Liver (tissue), 9 donors: Measurements from ENCODE around the gene NR4A1. TPM values are rescaled to one million over a fixed set of nuclear protein-coding genes. Genes with fewer than 3 reads are reported as not detected.
A peak's percentile ranks its signal among the peaks of the same experiment; 100 is the strongest.

Experiments
- DNase-seq: peaks from one replicate; pipeline ENCODE4 v3.0.0-alpha.2; 2017; ENCODE audit warnings: low spot score
- H3K27ac ChIP-seq, 2 donors: one replicate each; pipeline ENCODE4 v1.7.0; 2013; ENCODE audit warnings: inconsistent platforms in 2 of 2, low read length in 2 of 2, control low read depth in 1 of 2, low read depth in 1 of 2, mild to moderate bottlenecking in 1 of 2
- H3K27me3 ChIP-seq, 4 donors: one replicate each; pipeline versions ENCODE4 v1.6.1 to v1.7.0; 2013; ENCODE audit warnings: low read length in 3 of 4, inconsistent platforms in 1 of 4, mild to moderate bottlenecking in 1 of 4, moderate library complexity in 1 of 4; ENCODE audit not compliant: control insufficient read depth in 4 of 4, insufficient read depth in 4 of 4
- H3K36me3 ChIP-seq, 4 donors: one replicate each; pipeline versions ENCODE4 v1.6.1 to v1.7.0; 2013; ENCODE audit warnings: low read length in 3 of 4, mild to moderate bottlenecking in 3 of 4, low read depth in 1 of 4, moderate library complexity in 1 of 4; ENCODE audit not compliant: control insufficient read depth in 4 of 4, insufficient read depth in 3 of 4
- H3K4me1 ChIP-seq, 4 donors: one replicate each; pipeline versions ENCODE4 v1.6.1 to v1.7.0; 2013; ENCODE audit warnings: low read length in 3 of 4, mild to moderate bottlenecking in 3 of 4, moderate library complexity in 1 of 4; ENCODE audit not compliant: control insufficient read depth in 4 of 4, insufficient read depth in 4 of 4
- H3K4me3 ChIP-seq, 3 donors: one replicate each; pipeline versions ENCODE4 v1.6.1 to v1.7.0; 2013; ENCODE audit warnings: low read length in 3 of 3, control low read depth in 1 of 3, low read depth in 1 of 3, mild to moderate bottlenecking in 1 of 3
- H3K9ac ChIP-seq, 2 donors: one replicate each; pipeline ENCODE4 v1.7.0; 2013; ENCODE audit warnings: low read length in 2 of 2, mild to moderate bottlenecking in 2 of 2, moderate library complexity in 2 of 2, control low read depth in 1 of 2, low read depth in 1 of 2
- H3K9me3 ChIP-seq, 4 donors: one replicate each; pipeline versions ENCODE4 v1.6.1 to v1.7.0; 2013; ENCODE audit warnings: low read length in 3 of 4; ENCODE audit not compliant: control insufficient read depth in 4 of 4
- EGR1 ChIP-seq, 2 donors: IDR thresholded peaks; 2 replicates each; pipeline ENCODE4 v1.6.1; 2016 to 2018; ENCODE audit warnings: antibody characterized with exemption in 2 of 2, low read depth in 2 of 2
- FOXA1 ChIP-seq: IDR thresholded peaks from 2 replicates; pipeline ENCODE4 v1.6.1; 2016; ENCODE audit warnings: antibody characterized with exemption
- FOXA2 ChIP-seq: IDR thresholded peaks from 2 replicates; pipeline ENCODE4 v1.6.1; 2016; ENCODE audit warnings: antibody characterized with exemption
- GABPA ChIP-seq, 2 donors: IDR thresholded peaks in 1 of 2; conservative IDR thresholded peaks in 1 of 2; 2 replicates each; pipeline ENCODE4 v1.6.1; 2016; ENCODE audit warnings: antibody characterized with exemption in 2 of 2, mild to moderate bottlenecking in 1 of 2, moderate library complexity in 1 of 2
- HNF4A ChIP-seq, 2 donors: conservative IDR thresholded peaks; 2 replicates each; pipeline ENCODE4 v1.6.1; 2016; ENCODE audit warnings: antibody characterized with exemption in 2 of 2, mild to moderate bottlenecking in 2 of 2
- HNF4G ChIP-seq: IDR thresholded peaks from 2 replicates; pipeline ENCODE4 v1.6.1; 2016; ENCODE audit warnings: antibody characterized with exemption
- JUND ChIP-seq, 2 donors: IDR thresholded peaks; 2 replicates each; pipeline ENCODE4 v1.6.1; 2016; ENCODE audit warnings: antibody characterized with exemption in 2 of 2
- NR2F2 ChIP-seq: IDR thresholded peaks from 2 replicates; pipeline ENCODE4 v1.6.1; 2016; ENCODE audit warnings: antibody characterized with exemption
- RAD21 ChIP-seq, 2 donors: IDR thresholded peaks; 2 replicates each; pipeline ENCODE4 v1.6.1; 2016; ENCODE audit warnings: antibody characterized with exemption in 2 of 2, mild to moderate bottlenecking in 2 of 2
- RXRA ChIP-seq, 2 donors: IDR thresholded peaks; 2 replicates each; pipeline ENCODE4 v1.6.1; 2017 to 2018; ENCODE audit warnings: antibody characterized with exemption in 2 of 2, mild to moderate bottlenecking in 1 of 2
- SP1 ChIP-seq: IDR thresholded peaks from 2 replicates; pipeline ENCODE4 v1.6.1; 2018; ENCODE audit warnings: antibody characterized with exemption, mild to moderate bottlenecking
- TAF1 ChIP-seq: conservative IDR thresholded peaks from 2 replicates; pipeline ENCODE4 v1.6.1; 2016; ENCODE audit warnings: antibody characterized with exemption, mild to moderate bottlenecking
- YY1 ChIP-seq: IDR thresholded peaks from 2 replicates; pipeline ENCODE4 v1.6.1; 2016; ENCODE audit warnings: antibody characterized with exemption, mild to moderate bottlenecking
- WGBS: extraction: QIAGEN DNeasy Blood & Tissue Kit; methylation state at CpG from one replicate; pipeline ENCODE4 v1.1.7; 2013; 5-methylcytosine and 5-hydroxymethylcytosine counted together
- polyA plus RNA-seq, 2 donors: library from polyadenylated mRNA; stranded (reverse) in 1 of 2; unstranded in 1 of 2; fragments of 200-250 nt in 1 of 2; fragments of >200 nt in 1 of 2; fragmentation: Nextera tagmentation in 1 of 2; extraction: Ambion mirVana in 1 of 2; gene quantifications; one replicate each; pipeline versions ENCODE4 v1.2.1 to v1.2.3, GENCODE V29; 2013 to 2015
- total RNA-seq, 2 donors: library from RNA; depleted of rRNA; stranded (reverse); fragments of >200 nt; gene quantifications; one replicate each; pipeline ENCODE4 v1.2.3, GENCODE V29; 2014
- TF ChIP-seq, protein P1 (sequence below): fragments of 150-350 bp; IDR thresholded peaks from 2 replicates; pipeline ENCODE4 v1.5.1; 2017; ENCODE audit warnings: improper control_type of control experiment, low read depth, low read length; ENCODE audit not compliant: missing input control
- TF ChIP-seq, protein P2 (sequence below): IDR thresholded peaks from 2 replicates; pipeline ENCODE4 v1.6.1; 2016; ENCODE audit warnings: antibody characterized with exemption
- TF ChIP-seq, protein P3 (sequence below): IDR thresholded peaks from 2 replicates; pipeline ENCODE4 v1.6.1; 2016; ENCODE audit warnings: antibody characterized with exemption
- TF ChIP-seq, protein P4 (sequence below): IDR thresholded peaks from 2 replicates; pipeline ENCODE4 v1.6.1; 2016; ENCODE audit warnings: antibody characterized with exemption, mild to moderate bottlenecking
- TF ChIP-seq, protein P5 (sequence below): IDR thresholded peaks from 2 replicates; pipeline ENCODE4 v1.6.1; 2016; ENCODE audit warnings: antibody characterized with exemption
- donor health status: healthy.
- donor health status: healthy.
- donor health status: healthy.
- donor health status: healthy.
- donor health status: healthy.

NR4A1 gene
- total and polyA plus RNA-seq, 4 donors, result 0.79 to 5.8 (median 3.4) TPM

DNA sequence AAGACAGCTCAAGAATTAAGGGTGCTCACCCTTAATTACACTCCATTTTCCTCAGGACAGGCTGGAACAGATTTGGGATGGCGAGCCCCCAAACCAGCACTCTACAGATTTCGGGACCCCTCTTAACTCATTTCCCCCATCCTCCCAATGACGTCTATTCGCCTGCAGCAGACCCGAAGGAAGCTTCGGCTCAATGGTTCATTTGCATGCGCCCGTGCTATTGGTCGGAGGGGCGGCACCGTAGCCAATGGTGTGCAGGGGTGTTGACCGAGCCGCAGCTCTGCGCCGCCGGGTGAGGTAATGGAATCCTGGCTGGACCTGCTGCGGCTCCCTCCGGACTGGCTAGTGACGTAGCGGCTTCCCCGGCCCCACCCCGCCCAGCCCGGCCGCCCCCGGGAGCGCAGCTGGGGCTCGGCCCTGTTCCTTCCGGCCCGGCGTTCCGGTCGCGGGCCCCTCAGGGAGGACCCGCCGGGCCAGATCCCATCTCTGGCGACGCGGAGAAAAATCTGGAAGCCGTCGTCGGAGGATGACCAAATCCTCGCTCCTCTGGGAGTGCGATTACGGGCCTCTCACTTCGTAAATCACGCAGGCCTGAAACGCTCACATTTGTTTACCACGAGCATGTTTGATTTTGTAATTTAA, 18.3 kb upstream of the NR4A1 start:
- WGBS, result 2% methylated on average over 48 of the region's 48 CpGs
- H3K4me1 ChIP-seq, result peaks cover 0 to 12% (median 7%) of the 10 kb centered on the region in 4 donors

More for the DNA sequence above, 18.3 kb upstream of the NR4A1 start:
- Histone ChIP-seq H3K27me3 (no peaks in the 10 kb centered on the region), H3K36me3 (no peaks in the 10 kb centered on the region), H3K27ac (peak overlapping the region; percentile 77 to 96), H3K9me3 (no peaks in the 10 kb centered on the region), H3K4me3 (peak overlapping the region in 2 of 3 donors; percentile 19 to 28), H3K9ac (peak overlapping the region; percentile 80 to 92)
- DNase-seq, result peak; percentile 86
- TF ChIP-seq HNF4G, result no peak
- TF ChIP-seq, protein P1, sequence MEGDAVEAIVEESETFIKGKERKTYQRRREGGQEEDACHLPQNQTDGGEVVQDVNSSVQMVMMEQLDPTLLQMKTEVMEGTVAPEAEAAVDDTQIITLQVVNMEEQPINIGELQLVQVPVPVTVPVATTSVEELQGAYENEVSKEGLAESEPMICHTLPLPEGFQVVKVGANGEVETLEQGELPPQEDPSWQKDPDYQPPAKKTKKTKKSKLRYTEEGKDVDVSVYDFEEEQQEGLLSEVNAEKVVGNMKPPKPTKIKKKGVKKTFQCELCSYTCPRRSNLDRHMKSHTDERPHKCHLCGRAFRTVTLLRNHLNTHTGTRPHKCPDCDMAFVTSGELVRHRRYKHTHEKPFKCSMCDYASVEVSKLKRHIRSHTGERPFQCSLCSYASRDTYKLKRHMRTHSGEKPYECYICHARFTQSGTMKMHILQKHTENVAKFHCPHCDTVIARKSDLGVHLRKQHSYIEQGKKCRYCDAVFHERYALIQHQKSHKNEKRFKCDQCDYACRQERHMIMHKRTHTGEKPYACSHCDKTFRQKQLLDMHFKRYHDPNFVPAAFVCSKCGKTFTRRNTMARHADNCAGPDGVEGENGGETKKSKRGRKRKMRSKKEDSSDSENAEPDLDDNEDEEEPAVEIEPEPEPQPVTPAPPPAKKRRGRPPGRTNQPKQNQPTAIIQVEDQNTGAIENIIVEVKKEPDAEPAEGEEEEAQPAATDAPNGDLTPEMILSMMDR, result no peak
- TF ChIP-seq FOXA1, result no peak
- TF ChIP-seq GABPA (IDR thresholded peaks at IDR 0.05 in 1 of 2, conservative IDR thresholded peaks at IDR 0.05 in 1 of 2), result peak in 1 of 2 donors; percentile 67
- TF ChIP-seq, protein P2, sequence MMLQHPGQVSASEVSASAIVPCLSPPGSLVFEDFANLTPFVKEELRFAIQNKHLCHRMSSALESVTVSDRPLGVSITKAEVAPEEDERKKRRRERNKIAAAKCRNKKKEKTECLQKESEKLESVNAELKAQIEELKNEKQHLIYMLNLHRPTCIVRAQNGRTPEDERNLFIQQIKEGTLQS, result no peak
- TF ChIP-seq, protein P3, sequence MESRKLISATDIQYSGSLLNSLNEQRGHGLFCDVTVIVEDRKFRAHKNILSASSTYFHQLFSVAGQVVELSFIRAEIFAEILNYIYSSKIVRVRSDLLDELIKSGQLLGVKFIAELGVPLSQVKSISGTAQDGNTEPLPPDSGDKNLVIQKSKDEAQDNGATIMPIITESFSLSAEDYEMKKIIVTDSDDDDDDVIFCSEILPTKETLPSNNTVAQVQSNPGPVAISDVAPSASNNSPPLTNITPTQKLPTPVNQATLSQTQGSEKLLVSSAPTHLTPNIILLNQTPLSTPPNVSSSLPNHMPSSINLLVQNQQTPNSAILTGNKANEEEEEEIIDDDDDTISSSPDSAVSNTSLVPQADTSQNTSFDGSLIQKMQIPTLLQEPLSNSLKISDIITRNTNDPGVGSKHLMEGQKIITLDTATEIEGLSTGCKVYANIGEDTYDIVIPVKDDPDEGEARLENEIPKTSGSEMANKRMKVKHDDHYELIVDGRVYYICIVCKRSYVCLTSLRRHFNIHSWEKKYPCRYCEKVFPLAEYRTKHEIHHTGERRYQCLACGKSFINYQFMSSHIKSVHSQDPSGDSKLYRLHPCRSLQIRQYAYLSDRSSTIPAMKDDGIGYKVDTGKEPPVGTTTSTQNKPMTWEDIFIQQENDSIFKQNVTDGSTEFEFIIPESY, result no peak
- no peak for TF ChIP-seq HNF4A (conservative IDR thresholded peaks at IDR 0.05)
- TF ChIP-seq, protein P4, sequence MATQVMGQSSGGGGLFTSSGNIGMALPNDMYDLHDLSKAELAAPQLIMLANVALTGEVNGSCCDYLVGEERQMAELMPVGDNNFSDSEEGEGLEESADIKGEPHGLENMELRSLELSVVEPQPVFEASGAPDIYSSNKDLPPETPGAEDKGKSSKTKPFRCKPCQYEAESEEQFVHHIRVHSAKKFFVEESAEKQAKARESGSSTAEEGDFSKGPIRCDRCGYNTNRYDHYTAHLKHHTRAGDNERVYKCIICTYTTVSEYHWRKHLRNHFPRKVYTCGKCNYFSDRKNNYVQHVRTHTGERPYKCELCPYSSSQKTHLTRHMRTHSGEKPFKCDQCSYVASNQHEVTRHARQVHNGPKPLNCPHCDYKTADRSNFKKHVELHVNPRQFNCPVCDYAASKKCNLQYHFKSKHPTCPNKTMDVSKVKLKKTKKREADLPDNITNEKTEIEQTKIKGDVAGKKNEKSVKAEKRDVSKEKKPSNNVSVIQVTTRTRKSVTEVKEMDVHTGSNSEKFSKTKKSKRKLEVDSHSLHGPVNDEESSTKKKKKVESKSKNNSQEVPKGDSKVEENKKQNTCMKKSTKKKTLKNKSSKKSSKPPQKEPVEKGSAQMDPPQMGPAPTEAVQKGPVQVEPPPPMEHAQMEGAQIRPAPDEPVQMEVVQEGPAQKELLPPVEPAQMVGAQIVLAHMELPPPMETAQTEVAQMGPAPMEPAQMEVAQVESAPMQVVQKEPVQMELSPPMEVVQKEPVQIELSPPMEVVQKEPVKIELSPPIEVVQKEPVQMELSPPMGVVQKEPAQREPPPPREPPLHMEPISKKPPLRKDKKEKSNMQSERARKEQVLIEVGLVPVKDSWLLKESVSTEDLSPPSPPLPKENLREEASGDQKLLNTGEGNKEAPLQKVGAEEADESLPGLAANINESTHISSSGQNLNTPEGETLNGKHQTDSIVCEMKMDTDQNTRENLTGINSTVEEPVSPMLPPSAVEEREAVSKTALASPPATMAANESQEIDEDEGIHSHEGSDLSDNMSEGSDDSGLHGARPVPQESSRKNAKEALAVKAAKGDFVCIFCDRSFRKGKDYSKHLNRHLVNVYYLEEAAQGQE, result peak; percentile 61
- TF ChIP-seq, protein P5, sequence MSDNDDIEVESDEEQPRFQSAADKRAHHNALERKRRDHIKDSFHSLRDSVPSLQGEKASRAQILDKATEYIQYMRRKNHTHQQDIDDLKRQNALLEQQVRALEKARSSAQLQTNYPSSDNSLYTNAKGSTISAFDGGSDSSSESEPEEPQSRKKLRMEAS, result no peak
- no peak for TF ChIP-seq TAF1
- TF ChIP-seq RAD21 (IDR thresholded peaks at IDR 0.05), result peak in 1 of 2 donors; percentile 34
- TF ChIP-seq FOXA2, result no peak
- peak in 1 of 2 donors; percentile 53 for TF ChIP-seq RXRA (IDR thresholded peaks at IDR 0.05)
- TF ChIP-seq NR2F2, result no peak
- peak; percentile 51 for TF ChIP-seq YY1
- peak; percentile 76 to 90 for TF ChIP-seq JUND (IDR thresholded peaks at IDR 0.05)
- TF ChIP-seq EGR1 (IDR thresholded peaks at IDR 0.05; ENCODE audit: low read depth in 2 of 2), result peak in 1 of 2 donors; percentile 34
- peak; percentile 77 for TF ChIP-seq SP1
